GM23248 (cell line): ENCODE data around the gene GNA14.

Experiments
- EZH2 ChIP-seq: fragments of 200-600 bp; sonication (generic); IDR thresholded peaks from 2 replicates; pipeline ENCODE4 v1.6.1; 2018; ENCODE audit warnings: antibody characterized with exemption, mild to moderate bottlenecking; ENCODE audit not compliant: insufficient read depth, poor library complexity, severe bottlenecking
- EZH2phosphoT487 ChIP-seq: fragments of 200-600 bp; sonication (generic); IDR thresholded peaks from 2 replicates; pipeline ENCODE4 v1.6.1; 2018; ENCODE audit warnings: antibody characterized with exemption, moderate library complexity, mild to moderate bottlenecking, low read depth; ENCODE audit not compliant: insufficient read depth

- TF ChIP-seq EZH2phosphoT487 (no peak), EZH2 (no peak)
These were observed 103.6 kb downstream of the GNA14 start for GRCh38 chr9:77544546-77544945.
